Mesenchymal stem cell (in vitro differentiated cells and primary cell): ENCODE results near the gene ANKFN1.
A peak's percentile ranks its signal among the peaks of the same experiment; 100 is the strongest.

Source experiments
- DNase-seq: peaks from one replicate; pipeline ENCODE4 v3.0.0-alpha.2; 2013
- H2AFZ ChIP-seq: one replicate; pipeline ENCODE4 v1.6.1; 2013; ENCODE audit warnings: low read depth, mild to moderate bottlenecking, control low read depth, inconsistent platforms, low read length, moderate library complexity
- H2AK5ac ChIP-seq: 2 replicates; pipeline ENCODE4 v1.6.1; 2013; ENCODE audit warnings: low read length, moderate library complexity, mild to moderate bottlenecking, inconsistent platforms; ENCODE audit not compliant: severe bottlenecking
- H2BK120ac ChIP-seq: one replicate; pipeline ENCODE4 v1.6.1; 2013; ENCODE audit warnings: low read depth, mild to moderate bottlenecking, inconsistent platforms, low read length, moderate library complexity
- H2BK12ac ChIP-seq, 2 experiments: one replicate each; pipeline ENCODE4 v1.6.1; 2013; ENCODE audit warnings: inconsistent platforms in 2 of 2, low read length in 2 of 2, mild to moderate bottlenecking in 2 of 2, moderate library complexity in 2 of 2, control low read depth in 1 of 2
- H2BK15ac ChIP-seq: one replicate; pipeline ENCODE4 v1.6.1; 2013; ENCODE audit warnings: mild to moderate bottlenecking, low read depth, inconsistent platforms; ENCODE audit not compliant: poor library complexity, severe bottlenecking
- H2BK5ac ChIP-seq: 2 replicates; pipeline ENCODE4 v1.6.1; 2013; ENCODE audit warnings: low read depth, mild to moderate bottlenecking, low read length, control low read depth, inconsistent platforms; ENCODE audit not compliant: poor library complexity, severe bottlenecking
- H3K14ac ChIP-seq, 2 experiments: one replicate each; pipeline ENCODE4 v1.6.1; 2013; ENCODE audit warnings: inconsistent platforms in 2 of 2, low read length in 2 of 2, control low read depth in 1 of 2, mild to moderate bottlenecking in 1 of 2, moderate library complexity in 1 of 2
- H3K18ac ChIP-seq, 2 experiments: one replicate each; pipeline ENCODE4 v1.6.1; 2013; ENCODE audit warnings: inconsistent platforms in 2 of 2, low read length in 2 of 2, control low read depth in 1 of 2, low read depth in 1 of 2, mild to moderate bottlenecking in 1 of 2
- H3K23ac ChIP-seq, 2 experiments: one replicate each; pipeline ENCODE4 v1.6.1; 2013; ENCODE audit warnings: inconsistent platforms in 2 of 2, low read length in 2 of 2, mild to moderate bottlenecking in 2 of 2, moderate library complexity in 2 of 2, control low read depth in 1 of 2
- H3K27ac ChIP-seq: 2 replicates; pipeline ENCODE4 v1.5.1; 2013; ENCODE audit warnings: mild to moderate bottlenecking, moderate library complexity, low read length, control low read depth, inconsistent platforms; ENCODE audit not compliant: poor library complexity, severe bottlenecking
- H3K27me3 ChIP-seq, 2 experiments: 2 replicates each; pipeline versions ENCODE4 v1.6.1 to v1.7.0; 2013; ENCODE audit warnings: low read length in 2 of 2, mild to moderate bottlenecking in 2 of 2, moderate library complexity in 2 of 2, control low read depth in 1 of 2, inconsistent platforms in 1 of 2; ENCODE audit not compliant: control insufficient read depth in 1 of 2, insufficient read depth in 1 of 2
- H3K36me3 ChIP-seq, 2 experiments: 2 replicates each; pipeline versions ENCODE4 v1.6.1 to v1.7.0; 2013; ENCODE audit warnings: low read length in 2 of 2, control low read depth in 1 of 2, inconsistent platforms in 1 of 2, low read depth in 1 of 2, mild to moderate bottlenecking in 1 of 2; ENCODE audit not compliant: insufficient read depth in 2 of 2, control insufficient read depth in 1 of 2
- H3K4ac ChIP-seq, 2 experiments: one replicate each; pipeline ENCODE4 v1.6.1; 2013; ENCODE audit warnings: inconsistent platforms in 2 of 2, low read length in 2 of 2, mild to moderate bottlenecking in 2 of 2, moderate library complexity in 2 of 2, control low read depth in 1 of 2, low read depth in 1 of 2
- H3K4me1 ChIP-seq: 2 replicates; pipeline ENCODE4 v1.6.1; 2013; ENCODE audit warnings: low read depth, low read length, control low read depth; ENCODE audit not compliant: control insufficient read depth, insufficient read depth
- H3K4me2 ChIP-seq: 2 replicates; pipeline ENCODE4 v1.6.1; 2013; ENCODE audit warnings: low read length, mild to moderate bottlenecking, inconsistent platforms; ENCODE audit not compliant: poor library complexity, severe bottlenecking
- H3K4me3 ChIP-seq, 2 experiments: 2 replicates each; pipeline versions ENCODE4 v1.5.1 to v1.7.0; 2013; ENCODE audit warnings: low read length in 2 of 2, mild to moderate bottlenecking in 2 of 2, control low read depth in 1 of 2, low read depth in 1 of 2; ENCODE audit not compliant: insufficient read depth in 1 of 2
- H3K79me1 ChIP-seq: replicated peaks from 2 replicates; pipeline ENCODE4 v1.6.1; 2013; ENCODE audit warnings: mild to moderate bottlenecking, control low read depth, low read length, inconsistent platforms; ENCODE audit not compliant: poor library complexity, severe bottlenecking
- H3K9ac ChIP-seq: 2 replicates; pipeline ENCODE4 v1.7.0; 2013; ENCODE audit warnings: mild to moderate bottlenecking, low read length, moderate library complexity
- H3K9me3 ChIP-seq: 2 replicates; pipeline ENCODE4 v1.7.0; 2013; ENCODE audit warnings: mild to moderate bottlenecking, low read length; ENCODE audit not compliant: control insufficient read depth
- H4K8ac ChIP-seq: one replicate; pipeline ENCODE4 v1.6.1; 2013; ENCODE audit warnings: inconsistent platforms, mild to moderate bottlenecking, low read length, moderate library complexity
- H4K91ac ChIP-seq: one replicate; pipeline ENCODE4 v1.6.1; 2013; ENCODE audit warnings: mild to moderate bottlenecking, low read length, inconsistent platforms
- WGBS: methylation state at CpG from one replicate; pipeline ENCODE4 v1.1.7; 2013; ENCODE audit warnings: mixed read lengths; 5-methylcytosine and 5-hydroxymethylcytosine counted together

The ANKFN1 gene

DNA sequence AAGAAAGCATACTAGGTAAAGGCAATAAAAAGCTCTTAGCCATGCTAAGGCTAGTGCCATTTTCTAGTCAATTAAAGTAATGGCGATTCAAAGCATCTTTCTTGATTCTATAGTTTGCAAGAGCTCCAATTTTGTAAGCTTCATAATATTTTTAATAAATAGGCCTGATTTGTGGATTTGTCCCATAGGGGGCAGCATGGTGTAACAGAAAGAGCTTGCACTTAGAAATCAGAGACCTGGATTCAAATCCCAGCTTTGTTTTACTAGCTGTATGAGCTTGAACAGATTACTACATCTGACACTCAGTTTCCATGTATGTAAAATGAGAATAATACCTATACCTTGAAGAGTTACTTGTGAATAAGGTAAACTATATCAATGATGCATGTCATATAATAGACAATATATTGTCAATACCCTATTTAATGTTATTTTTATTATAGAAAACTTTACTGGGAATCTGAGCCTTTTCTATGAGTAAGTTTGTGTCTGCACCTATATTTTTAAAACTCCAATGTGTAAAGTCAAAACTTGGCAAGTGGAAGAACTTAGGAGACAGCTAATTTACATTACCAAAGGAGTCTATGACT, 346.6 kb downstream of the ANKFN1 start:
- Histone ChIP-seq H3K9ac (no peak overlapping the region), H3K27ac (no peak overlapping the region), H3K23ac (no peak overlapping the region), H4K8ac (no peak overlapping the region), H3K4ac (no peak overlapping the region), H3K4me2 (no peak overlapping the region), H2BK12ac (no peak overlapping the region), H3K79me1 (no peaks in the 10 kb centered on the region), H3K4me3 (no peak overlapping the region), H3K27me3 (peaks cover 0 to 8% of the 10 kb centered on the region in 2 experiments), H2BK15ac (no peak overlapping the region), H2AK5ac (no peak overlapping the region), H2BK120ac (no peak overlapping the region), H3K36me3 (no peaks in the 10 kb centered on the region), H3K4me1 (no peaks in the 10 kb centered on the region), H3K18ac (no peak overlapping the region), H3K14ac (no peak overlapping the region), H4K91ac (no peak overlapping the region), H3K9me3 (no peaks in the 10 kb centered on the region), H2BK5ac (no peak overlapping the region), H2AFZ (no peak overlapping the region)
- DNase-seq, result peak; percentile 39
- no CpG with 5 or more reads among the region's 1 CpG for WGBS

DNA sequence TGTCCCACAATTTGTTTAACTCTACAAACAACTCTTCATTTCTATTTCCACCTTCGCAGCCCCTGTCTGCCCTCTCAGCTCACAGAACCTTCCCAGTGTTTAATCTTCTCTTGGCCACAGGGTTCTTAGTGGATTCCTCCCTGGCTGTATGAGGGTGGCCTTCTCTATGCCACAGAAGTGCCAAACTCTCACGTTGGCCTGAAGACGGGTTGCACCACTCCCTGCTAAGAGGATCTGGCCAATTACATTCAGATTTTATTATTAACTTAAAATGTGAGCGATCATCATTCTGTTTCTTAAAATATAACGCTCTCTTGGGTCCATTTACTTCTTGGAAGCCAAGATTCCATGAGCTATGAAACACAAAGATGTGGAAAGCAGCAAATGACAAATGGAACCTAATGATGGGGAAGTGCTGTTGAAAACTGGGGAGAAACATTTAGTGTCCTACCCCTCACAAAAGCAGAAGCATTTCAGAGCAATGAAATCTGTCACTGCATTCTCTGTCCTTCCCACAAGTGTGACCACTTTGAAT, 348.9 kb downstream of the ANKFN1 start:
- no peak overlapping the region for H3K14ac ChIP-seq
- no peak overlapping the region for H2BK120ac ChIP-seq
- H3K9ac ChIP-seq, result no peak overlapping the region
- no peak overlapping the region for H4K91ac ChIP-seq
- H3K18ac ChIP-seq, result no peak overlapping the region
- H3K4ac ChIP-seq, result no peak overlapping the region
- no peaks in the 10 kb centered on the region for H3K9me3 ChIP-seq
- no peak overlapping the region for H3K23ac ChIP-seq
- H3K27me3 ChIP-seq, result peaks cover 0 to 8% of the 10 kb centered on the region in 2 experiments
- H2BK15ac ChIP-seq, result no peak overlapping the region
- no peak overlapping the region for H3K4me3 ChIP-seq
- WGBS, result 80% methylated on average over 5 of the region's 5 CpGs
- H3K27ac ChIP-seq, result no peak overlapping the region
- H3K4me1 ChIP-seq, result no peaks in the 10 kb centered on the region
- H2AFZ ChIP-seq, result no peak overlapping the region
- no peak overlapping the region for H3K4me2 ChIP-seq
- no peak overlapping the region for H2AK5ac ChIP-seq
- no peaks in the 10 kb centered on the region for H3K36me3 ChIP-seq
- no peak overlapping the region for H2BK12ac ChIP-seq
- no peaks in the 10 kb centered on the region for H3K79me1 ChIP-seq
- H4K8ac ChIP-seq, result no peak overlapping the region
- no peak overlapping the region for H2BK5ac ChIP-seq
- no peak for DNase-seq

DNA sequence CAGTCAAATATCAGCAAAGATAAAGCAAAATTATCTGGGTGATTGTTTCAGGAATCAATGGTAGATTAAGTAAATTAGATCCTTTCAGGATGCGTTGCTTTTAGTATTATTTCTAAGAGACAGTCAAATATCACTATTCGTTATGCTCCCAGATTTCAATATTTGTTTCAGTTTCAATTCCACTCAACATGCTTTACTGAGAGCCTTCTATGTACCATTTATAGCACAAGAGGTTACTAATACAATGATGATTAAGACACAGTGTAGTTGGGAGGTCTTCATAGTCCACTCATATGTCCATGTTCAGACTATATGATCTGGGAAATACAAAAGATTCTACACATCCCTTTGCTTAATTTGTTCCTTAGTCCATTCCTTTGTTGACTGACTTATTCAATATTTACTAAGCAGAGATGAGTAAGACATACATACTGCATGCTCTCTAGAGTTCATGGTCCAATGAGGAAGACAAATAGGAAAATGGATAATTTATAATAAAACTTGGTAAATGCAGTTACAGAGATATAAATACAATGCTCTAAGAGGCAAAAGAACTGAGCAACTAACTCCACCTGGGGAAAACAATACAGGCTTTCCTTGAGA, 352.0 kb downstream of the ANKFN1 start:
- no CpG with 5 or more reads among the region's 2 CpGs for WGBS
- peaks cover 0 to 8% of the 10 kb centered on the region in 2 experiments for H3K27me3 ChIP-seq

DNA sequence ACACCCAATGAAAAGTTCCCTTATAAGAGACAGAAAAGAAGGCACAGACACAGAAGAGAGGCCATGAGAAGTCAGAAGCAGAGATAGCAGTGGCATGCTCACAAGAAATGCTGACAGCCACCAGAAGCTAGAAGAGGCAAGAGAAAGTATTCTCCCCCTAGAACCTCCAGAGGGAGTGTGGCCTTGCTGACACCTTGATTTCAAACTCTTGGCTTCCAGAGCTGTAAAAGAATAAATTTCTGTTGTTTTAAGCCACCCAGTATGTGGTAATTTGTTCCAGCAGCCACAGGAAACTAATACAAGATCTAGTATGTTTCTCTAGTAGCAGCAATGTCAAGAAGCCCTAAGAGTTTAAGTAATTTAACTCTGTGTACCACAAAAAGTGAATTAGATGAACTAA, 353.1 kb downstream of the ANKFN1 start:
- Histone ChIP-seq H3K4ac (no peak overlapping the region), H3K9me3 (no peaks in the 10 kb centered on the region), H2AFZ (no peak overlapping the region), H2BK12ac (no peak overlapping the region), H2BK15ac (no peak overlapping the region), H3K23ac (no peak overlapping the region), H3K36me3 (no peaks in the 10 kb centered on the region), H2BK5ac (no peak overlapping the region), H2AK5ac (no peak overlapping the region), H2BK120ac (no peak overlapping the region), H3K14ac (no peak overlapping the region), H4K91ac (no peak overlapping the region), H3K27me3 (peaks cover 0 to 2% of the 10 kb centered on the region in 2 experiments), H3K4me1 (no peaks in the 10 kb centered on the region), H3K9ac (no peak overlapping the region), H3K79me1 (no peaks in the 10 kb centered on the region), H4K8ac (no peak overlapping the region), H3K4me3 (no peak overlapping the region), H3K18ac (no peak overlapping the region), H3K27ac (no peak overlapping the region), H3K4me2 (no peak overlapping the region)
- DNase-seq, result no peak

More for the DNA sequence above, 352.0 kb downstream of the ANKFN1 start:
- Histone ChIP-seq H3K9ac (no peak overlapping the region), H2BK120ac (no peak overlapping the region), H3K18ac (no peak overlapping the region), H2BK5ac (no peak overlapping the region), H2BK12ac (no peak overlapping the region), H4K91ac (no peak overlapping the region), H3K4me2 (no peak overlapping the region), H3K4ac (no peak overlapping the region), H3K27ac (no peak overlapping the region), H3K4me3 (no peak overlapping the region), H3K79me1 (no peaks in the 10 kb centered on the region), H3K4me1 (no peaks in the 10 kb centered on the region), H2AK5ac (no peak overlapping the region), H2BK15ac (no peak overlapping the region), H3K9me3 (no peaks in the 10 kb centered on the region), H3K23ac (no peak overlapping the region), H4K8ac (no peak overlapping the region), H3K36me3 (no peaks in the 10 kb centered on the region), H3K14ac (no peak overlapping the region), H2AFZ (no peak overlapping the region)
- no peak for DNase-seq
